Measurements from ENCODE around the gene TMEM125. TPM values are rescaled to one million over a fixed set of nuclear protein-coding genes. Genes with fewer than 3 reads are reported as not detected.

TMEM125 gene
- total and polyA plus RNA-seq, 10 of the 15 experiments (the other 5 are each of a cell fraction or from before 2014, with no cell fraction given): 0.28 TPM; not detected in 9

GRCh38 chr1:43255438-43256210 is 14.2 kb upstream of the TMEM125 start:
- no peak overlapping the region for H3K27ac ChIP-seq (ENCODE audit: control insufficient read depth, insufficient read depth)
- H3K9ac ChIP-seq (ENCODE audit: control insufficient read depth, insufficient read depth, low read length): no peak overlapping the region
- FAIRE-seq (no peak), ATAC-seq (no peak), DNase-seq (ENCODE audit: low read depth, low spot score) (no peak)
- H3K4me3 ChIP-seq: no peak overlapping the region
- intact Hi-C loops (cut with micrococcal nuclease; ENCODE audit: unreplicated experiment) (no loop called here), in situ Hi-C loops (cut with MboI) (no loop called here)
- H3K36me3 ChIP-seq (ENCODE audit: control insufficient read depth in 2 of 2, insufficient read depth in 2 of 2, low read length in 1 of 2): no peaks in the 10 kb centered on the region
- H2AFZ ChIP-seq (ENCODE audit: control insufficient read depth, low read depth, low read length): no peak overlapping the region
- ChIA-PET CTCF (no interaction called here), SMC1A (ENCODE audit: uncharacterized antibody, unreplicated experiment) (interaction anchor here (0.7 kb wide), 1 partner anchor 124 kb away, joined by 3 read pairs; no protein-coding TSS in a partner anchor), POLR2A (no interaction called here), RAD21 (ENCODE audit: unreplicated experiment) (no interaction called here)
- H3K79me2 ChIP-seq (ENCODE audit: control insufficient read depth, insufficient read depth, low read length): no peaks in the 10 kb centered on the region
- no peaks in the 10 kb centered on the region for H3K4me1 ChIP-seq (ENCODE audit: control insufficient read depth, insufficient read depth, low read length)
- TF ChIP-seq GABPA (IDR thresholded peaks at IDR 0.05; ENCODE audit: low read depth) (no peak), CEBPB (IDR thresholded peaks at IDR 0.05; ENCODE audit: borderline replicate concordance in 1 of 2, low read depth in 2 of 2, low read length in 2 of 2) (no peak), JUND (IDR thresholded peaks at IDR 0.05; ENCODE audit: low read depth, low read length) (no peak), MLLT1 (IDR thresholded peaks at IDR 0.05) (no peak), ETV6 (conservative IDR thresholded peaks at IDR 0.05 in 1 of 2, IDR thresholded peaks at IDR 0.05 in 1 of 2; ENCODE audit: borderline replicate concordance in 1 of 2, low read depth in 1 of 2) (no peak)
- 51% methylated on average over 10 of the region's 10 CpGs for WGBS (ENCODE audit: insufficient coverage, insufficient replicate concordance, low lambda C conversion rate, missing lambda C conversion rate)
- H4K20me1 ChIP-seq (ENCODE audit: control insufficient read depth, insufficient read depth): no peaks in the 10 kb centered on the region
- no peaks in the 10 kb centered on the region; a peak in 1 of 4 replicates for H3K27me3 ChIP-seq (replicated peaks in 1 of 2; ENCODE audit: control insufficient read depth in 2 of 2, insufficient read depth in 2 of 2, low read length in 1 of 2)
- H3K9me3 ChIP-seq (replicated peaks; ENCODE audit: control insufficient read depth, insufficient read depth, low read length): peaks cover 9% of the 10 kb centered on the region
- no TSS peak for BruUV-seq (replicated peaks)
- H3K4me2 ChIP-seq (ENCODE audit: control insufficient read depth, insufficient read depth): no peak overlapping the region

Measured in GM12878 (cell line).